H1 (cell line): ENCODE measurements around the gene SLC37A1. TPM values are rescaled to one million over a fixed set of nuclear protein-coding genes. Genes with fewer than 3 reads are reported as not detected.

ENCODE experiments used
- CTCF ChIA-PET: fragments of 300-600 bp; sonication (Branson Sonifier 250); formaldehyde crosslinking; loops from one replicate; lab custom pipeline; 2021; ENCODE audit not compliant: partially characterized antibody; lab: Charles Lee
- POLR2A ChIA-PET: fragments of 300-600 bp; sonication (Branson Sonifier 250); formaldehyde crosslinking; loops from one replicate; lab custom pipeline; 2021; ENCODE audit warnings: inconsistent platforms; ENCODE audit not compliant: partially characterized antibody; lab: Charles Lee
- DNase-seq, 2 experiments: peaks; one replicate each; pipeline versions ENCODE4 v3.0.0 to v3.0.0-alpha.2; 2010 to 2022; ENCODE audit warnings: low spot score in 2 of 2, low read depth in 1 of 2, mixed read lengths in 1 of 2
- FAIRE-seq: peaks from 2 replicates; lab custom pipeline; 2011; peaks lifted over from hg19 to GRCh38; lab: Jason Lieb, UNC
- H2AFZ ChIP-seq: 2 replicates; pipeline ENCODE4 v1.8.1; 2012; ENCODE audit warnings: low read length, inconsistent platforms
- H2AK5ac ChIP-seq: 2 replicates; pipeline ENCODE4 v1.6.1; 2013; ENCODE audit warnings: low read depth, low read length
- H2BK120ac ChIP-seq: replicated peaks from 2 replicates; pipeline ENCODE3; 2013; ENCODE audit warnings: low read depth, low read length, inconsistent platforms
- H2BK12ac ChIP-seq: 2 replicates; pipeline ENCODE4 v1.6.1; 2013; ENCODE audit warnings: low read depth, low read length
- H2BK15ac ChIP-seq: 2 replicates; pipeline ENCODE4 v1.6.1; 2013; ENCODE audit warnings: low read length
- H2BK20ac ChIP-seq: 2 replicates; pipeline ENCODE4 v1.6.1; 2013; ENCODE audit warnings: low read length
- H2BK5ac ChIP-seq: 2 replicates; pipeline ENCODE4 v1.6.1; 2013; ENCODE audit warnings: low read depth, low read length
- H3K14ac ChIP-seq: 2 replicates; pipeline ENCODE4 v1.6.1; 2013; ENCODE audit warnings: inconsistent platforms; ENCODE audit not compliant: insufficient read length
- H3K18ac ChIP-seq: 2 replicates; pipeline ENCODE4 v1.6.1; 2013; ENCODE audit warnings: low read length; ENCODE audit errors: extremely low read depth
- H3K23ac ChIP-seq: 2 replicates; pipeline ENCODE4 v1.6.1; 2013; ENCODE audit warnings: inconsistent platforms; ENCODE audit not compliant: insufficient read length
- H3K23me2 ChIP-seq: 2 replicates; pipeline ENCODE4 v1.6.1; 2013; ENCODE audit warnings: low read depth, low read length
- H3K27ac ChIP-seq: 2 replicates; pipeline ENCODE4 v1.6.1; 2011; ENCODE audit warnings: low read depth, low read length, inconsistent platforms
- H3K27me3 ChIP-seq, 4 experiments: replicated peaks in 1 of 4; 1 replicate in 1 of 4; 2 replicates in 3 of 4; pipeline versions ENCODE4 v1.6.1 to v1.8.1; 2011 to 2013; ENCODE audit warnings: low read length in 3 of 4, mild to moderate bottlenecking in 3 of 4, inconsistent platforms in 2 of 4, mixed read lengths in 2 of 4, moderate library complexity in 1 of 4; ENCODE audit not compliant: control insufficient read depth in 3 of 4, insufficient read depth in 3 of 4; ENCODE audit errors: extremely low read depth in 1 of 4
- H3K36me3 ChIP-seq, 4 experiments: 2 replicates each; pipeline versions ENCODE4 v1.6.1 to v1.8.1; 2011 to 2013; ENCODE audit warnings: mild to moderate bottlenecking in 4 of 4, low read length in 3 of 4, moderate library complexity in 2 of 4, control low read depth in 1 of 4, inconsistent platforms in 1 of 4; ENCODE audit not compliant: insufficient read depth in 4 of 4, control insufficient read depth in 2 of 4
- H3K4ac ChIP-seq: replicated peaks from 2 replicates; pipeline ENCODE3; 2013; ENCODE audit warnings: low read length, low read depth, mixed read lengths, inconsistent platforms; ENCODE audit not compliant: insufficient read length
- H3K4me1 ChIP-seq, 4 experiments: replicated peaks in 1 of 4; 1 replicate in 1 of 4; 2 replicates in 3 of 4; pipeline versions ENCODE4 v1.6.1 to v1.8.1; 2011 to 2013; ENCODE audit warnings: low read length in 3 of 4, inconsistent platforms in 2 of 4, mixed read lengths in 1 of 4; ENCODE audit not compliant: insufficient read depth in 4 of 4, control insufficient read depth in 3 of 4
- H3K4me2 ChIP-seq, 2 experiments: 2 replicates each; pipeline versions ENCODE4 v1.6.1 to v1.8.1; 2011 to 2013; ENCODE audit warnings: low read depth in 2 of 2, low read length in 2 of 2, control low read depth in 1 of 2, inconsistent platforms in 1 of 2, mild to moderate bottlenecking in 1 of 2; ENCODE audit not compliant: insufficient read depth in 1 of 2
- H3K4me3 ChIP-seq, 4 experiments: fragments of 200-600, 300-600 bp in 1 of 4; sonication (generic), shearing (Covaris generic), sonication (Bioruptor Twin) in 1 of 4; 2 replicates each; pipeline versions ENCODE4 v1.5.1 to v1.8.1; 2011 to 2016; ENCODE audit warnings: low read length in 4 of 4, low read depth in 3 of 4, control low read depth in 2 of 4, inconsistent platforms in 2 of 4, mild to moderate bottlenecking in 2 of 4, mixed read lengths in 1 of 4, moderate library complexity in 1 of 4; ENCODE audit not compliant: insufficient read depth in 2 of 4; ENCODE audit errors: extremely low read depth in 1 of 4
- H3K56ac ChIP-seq: replicated peaks from 2 replicates; pipeline ENCODE3; 2013; ENCODE audit warnings: low read depth, mild to moderate bottlenecking, mixed read lengths, low read length, inconsistent platforms; ENCODE audit not compliant: insufficient read length
- H3K79me1 ChIP-seq: 2 replicates; pipeline ENCODE4 v1.6.1; 2013; ENCODE audit warnings: low read depth, low read length, control low read depth
- H3K79me2 ChIP-seq, 2 experiments: 2 replicates each; pipeline versions ENCODE4 v1.6.1 to v1.8.1; 2012 to 2013; ENCODE audit warnings: low read length in 2 of 2, mild to moderate bottlenecking in 2 of 2, inconsistent platforms in 1 of 2; ENCODE audit not compliant: insufficient read depth in 2 of 2, control insufficient read depth in 1 of 2
- H3K9ac ChIP-seq, 4 experiments: replicated peaks in 1 of 4; 1 replicate in 1 of 4; 2 replicates in 3 of 4; pipeline versions ENCODE4 v1.6.1 to v1.8.1; 2011 to 2013; ENCODE audit warnings: low read depth in 3 of 4, low read length in 3 of 4, control low read depth in 2 of 4, mild to moderate bottlenecking in 2 of 4, moderate library complexity in 2 of 4, inconsistent platforms in 1 of 4; ENCODE audit errors: extremely low read depth in 1 of 4
- H3K9me3 ChIP-seq, 2 experiments: 2 replicates each; pipeline versions ENCODE4 v1.6.1 to v1.8.1; 2012 to 2013; ENCODE audit warnings: mild to moderate bottlenecking in 2 of 2, moderate library complexity in 2 of 2, control low read depth in 1 of 2, inconsistent platforms in 1 of 2, low read depth in 1 of 2, low read length in 1 of 2, mixed read lengths in 1 of 2; ENCODE audit not compliant: insufficient read depth in 2 of 2
- H4K20me1 ChIP-seq, 2 experiments: replicated peaks in 1 of 2; 2 replicates each; pipeline versions ENCODE3 to v1.8.1; 2011 to 2013; ENCODE audit warnings: inconsistent platforms in 2 of 2, low read length in 2 of 2, mild to moderate bottlenecking in 1 of 2; ENCODE audit not compliant: insufficient read depth in 2 of 2, control insufficient read depth in 1 of 2
- H4K5ac ChIP-seq: 2 replicates; pipeline ENCODE4 v1.6.1; 2013; ENCODE audit warnings: low read length, low read depth, mixed read lengths, inconsistent platforms; ENCODE audit not compliant: insufficient read length
- H4K8ac ChIP-seq: 2 replicates; pipeline ENCODE4 v1.8.0; 2013; ENCODE audit warnings: mild to moderate bottlenecking, moderate library complexity, low read length, inconsistent platforms; ENCODE audit not compliant: insufficient read depth; ENCODE audit errors: extremely low read depth
- H4K91ac ChIP-seq: replicated peaks from 2 replicates; pipeline ENCODE3; 2013; ENCODE audit warnings: low read length, mixed read lengths, inconsistent platforms; ENCODE audit not compliant: insufficient read length
- BRCA1 ChIP-seq: IDR thresholded peaks from 2 replicates; pipeline ENCODE4 v1.6.1; 2012; ENCODE audit warnings: low read depth, low read length, improper control_type of control experiment
- CBX5 ChIP-seq: fragments of 300-800, 300-1000 bp; sonication (generic); IDR thresholded peaks from 2 replicates; pipeline ENCODE4 v1.7.1; 2016; ENCODE audit warnings: antibody characterized with exemption, low read length, low read depth
- CBX8 ChIP-seq: fragments of 300-800, 300-1000 bp; sonication (generic); IDR thresholded peaks from 2 replicates; pipeline ENCODE4 v1.7.1; 2016; ENCODE audit warnings: low read depth, low read length, borderline replicate concordance
- CHD1 ChIP-seq: IDR thresholded peaks from 2 replicates; pipeline ENCODE4 v1.6.1; 2012; ENCODE audit warnings: low read depth, low read length, improper control_type of control experiment
- E2F6 ChIP-seq: IDR thresholded peaks from 2 replicates; pipeline ENCODE4 v1.6.1; 2012; ENCODE audit warnings: inconsistent platforms
- EZH2 ChIP-seq: fragments of 200-600 bp; sonication (generic); IDR thresholded peaks from 2 replicates; pipeline ENCODE4 v1.7.1; 2012; ENCODE audit warnings: low read depth, mild to moderate bottlenecking, moderate library complexity, low read length, inconsistent platforms; ENCODE audit not compliant: severe bottlenecking
- KDM1A ChIP-seq: fragments of 200-600, 300-600 bp; sonication (generic); IDR thresholded peaks from 2 replicates; pipeline ENCODE4 v1.7.1; 2016; ENCODE audit warnings: mild to moderate bottlenecking, low read length, borderline replicate concordance
- KDM4A ChIP-seq: IDR thresholded peaks from one replicate; pipeline ENCODE4 v1.7.1; 2012; ENCODE audit warnings: low read depth, mild to moderate bottlenecking, moderate library complexity, low read length, inconsistent platforms; ENCODE audit not compliant: severe bottlenecking
- MAX ChIP-seq: IDR thresholded peaks from 2 replicates; pipeline ENCODE4 v1.6.1; 2012; ENCODE audit warnings: inconsistent platforms
- RBBP5 ChIP-seq: IDR thresholded peaks from 2 replicates; pipeline ENCODE4 v1.7.1; 2012; ENCODE audit warnings: low read depth, mild to moderate bottlenecking, inconsistent platforms, low read length, moderate library complexity, borderline replicate concordance
- SIRT6 ChIP-seq: IDR thresholded peaks from one replicate; pipeline ENCODE4 v1.7.1; 2012; ENCODE audit warnings: low read length, inconsistent platforms
- SIX5 ChIP-seq: IDR thresholded peaks from 2 replicates; pipeline ENCODE4 v1.6.1; 2011; ENCODE audit warnings: mild to moderate bottlenecking, low read depth, low read length
- TAF1 ChIP-seq: IDR thresholded peaks from 2 replicates; pipeline ENCODE4 v1.6.1; 2011; ENCODE audit warnings: mild to moderate bottlenecking, low read depth, low read length
- TBP ChIP-seq: IDR thresholded peaks from 2 replicates; pipeline ENCODE4 v1.6.1; 2011; ENCODE audit warnings: low read depth, low read length, improper control_type of control experiment
- YY1 ChIP-seq: IDR thresholded peaks from 2 replicates; pipeline ENCODE4 v1.6.1; 2011; ENCODE audit warnings: low read depth, mild to moderate bottlenecking, low read length
- WGBS, 2 experiments: shearing (Covaris generic) in 1 of 2; methylation state at CpG; one replicate each; pipeline versions ENCODE4 v1.1.6 to v1.1.7; 2013 to 2015; ENCODE audit warnings: low lambda C conversion rate in 2 of 2, mixed read lengths in 2 of 2, inconsistent platforms in 1 of 2, low coverage in 1 of 2, missing lambda C conversion rate in 1 of 2; ENCODE audit not compliant: insufficient replicate concordance in 2 of 2, insufficient coverage in 1 of 2, insufficient read length in 1 of 2; ENCODE audit errors: extremely low coverage in 1 of 2, missing lambda C conversion rate in 1 of 2; 5-methylcytosine and 5-hydroxymethylcytosine counted together
- polyA plus RNA-seq, 7 experiments: library from polyadenylated mRNA; depleted of rRNA in 3 of 7; stranded (reverse) in 5 of 7; unstranded in 2 of 7; fragments of >200 nt in 5 of 7; fragments of 200-250 nt in 2 of 7; gene quantifications; 1 replicate in 5 of 7; 2 replicates in 1 of 7; 4 replicates in 1 of 7; pipeline versions ENCODE4 v1.2.1 to v1.2.3, GENCODE V29; 2011 to 2013; ENCODE audit warnings: missing spikeins in 2 of 7, mixed read lengths in 2 of 7
- total RNA-seq: library from RNA; stranded (reverse); fragmentation: NEBNext Ultra II Directional; extraction: Animal tissue kit (Norgen Biotek cat#: 25700); gene quantifications from 2 replicates; pipeline ENCODE4 v1.2.1, GENCODE V29; 2021

The SLC37A1 gene
- total and polyA plus RNA-seq, 2 of the 8 experiments (the other 6 are each of a cell fraction or from before 2014, with no cell fraction given) = 15.6 to 30.9 TPM

- Histone ChIP-seq H2BK12ac (no peak overlapping the region), H2BK5ac (no peak overlapping the region), H3K9ac (no peak overlapping the region), H2AFZ (no peak overlapping the region), H3K56ac (no peak overlapping the region), H3K4me3 (no peak overlapping the region), H3K79me1 (peaks cover 3% of the 10 kb centered on the region), H2BK15ac (no peak overlapping the region), H2BK120ac (no peak overlapping the region), H2BK20ac (no peak overlapping the region), H3K18ac (no peak overlapping the region), H4K8ac (no peak overlapping the region), H3K36me3 (no peaks in the 10 kb centered on the region), H3K4me1 (no peaks in the 10 kb centered on the region; a peak in 3 of 7 replicates), H4K5ac (no peak overlapping the region), H3K27me3 (no peaks in the 10 kb centered on the region; a peak in 1 of 7 replicates), H4K20me1 (peaks cover 0 to 2% of the 10 kb centered on the region in 2 experiments), H3K27ac (no peak overlapping the region), H3K14ac (no peak overlapping the region), H3K4me2 (no peak overlapping the region), H3K9me3 (peaks cover 0 to 3% of the 10 kb centered on the region in 2 experiments; a peak in 1 of 4 replicates), H3K4ac (no peak overlapping the region), H2AK5ac (no peak overlapping the region), H3K23me2 (no peaks in the 10 kb centered on the region), H3K79me2 (no peaks in the 10 kb centered on the region), H4K91ac (no peak overlapping the region), H3K23ac (no peak overlapping the region)
- ChIA-PET CTCF (no interaction called here), POLR2A (interaction anchor here (0.7 kb wide), 1 partner anchor 220 kb away, joined by 3 read pairs; no protein-coding TSS in a partner anchor)
- TF ChIP-seq CBX8 (no peak), KDM1A (no peak), TAF1 (no peak), E2F6 (no peak), BRCA1 (no peak), CBX5 (no peak), CHD1 (no peak), SIX5 (no peak), SIRT6 (no peak), EZH2 (no peak), MAX (no peak), TBP (no peak), KDM4A (no peak), RBBP5 (no peak), YY1 (no peak)
- 93% methylated on average over 15 of the region's 15 CpGs; no CpG with 5 or more reads in 1 of the 2 experiments for WGBS, 2 experiments
- no peak for FAIRE-seq
- no peak for DNase-seq
Measured at GRCh38 chr21:42587036-42587435, 73.4 kb downstream of the SLC37A1 start.
